Measurements from ENCODE around the gene ZNF629.

The ZNF629 gene

DNA sequence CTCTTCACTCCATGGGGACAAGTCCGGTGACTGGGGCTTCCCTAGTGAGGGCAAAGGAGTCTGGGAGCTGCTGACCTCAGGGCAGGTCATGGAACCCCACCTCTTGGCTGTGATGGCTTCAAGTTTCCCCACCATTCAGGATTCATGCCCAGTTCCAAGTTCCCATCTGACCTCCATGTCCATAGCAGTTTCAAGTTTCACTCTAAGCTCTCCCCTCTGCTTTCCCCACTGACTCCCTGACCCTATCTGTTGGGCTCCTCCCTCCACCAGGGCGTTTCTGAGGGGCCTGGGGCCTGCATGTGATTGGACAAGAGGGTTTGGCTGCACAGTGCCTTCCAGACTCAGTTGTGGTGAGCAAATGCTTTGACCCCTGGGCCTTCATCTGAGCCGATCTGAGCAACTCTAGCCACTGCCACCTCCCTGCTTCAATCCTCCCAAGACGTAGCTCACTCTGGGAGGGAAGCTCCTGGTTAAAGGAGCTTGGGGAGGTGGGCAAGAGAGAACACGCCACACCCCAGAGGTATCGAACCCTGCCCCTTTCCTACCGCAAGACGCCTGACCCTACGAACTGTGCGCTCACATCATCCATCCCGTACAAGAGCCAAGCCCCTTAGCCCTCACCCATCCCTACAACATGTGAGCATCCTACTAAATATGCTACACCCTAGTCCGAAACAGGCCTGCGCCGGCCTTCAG lies 8.3 kb downstream of the ZNF629 start:
- no peak overlapping the region for H3K4me3 ChIP-seq (ENCODE audit: low read length)
- DNase-seq (ENCODE audit: low read depth): no peak
- TF ChIP-seq, protein P1, sequence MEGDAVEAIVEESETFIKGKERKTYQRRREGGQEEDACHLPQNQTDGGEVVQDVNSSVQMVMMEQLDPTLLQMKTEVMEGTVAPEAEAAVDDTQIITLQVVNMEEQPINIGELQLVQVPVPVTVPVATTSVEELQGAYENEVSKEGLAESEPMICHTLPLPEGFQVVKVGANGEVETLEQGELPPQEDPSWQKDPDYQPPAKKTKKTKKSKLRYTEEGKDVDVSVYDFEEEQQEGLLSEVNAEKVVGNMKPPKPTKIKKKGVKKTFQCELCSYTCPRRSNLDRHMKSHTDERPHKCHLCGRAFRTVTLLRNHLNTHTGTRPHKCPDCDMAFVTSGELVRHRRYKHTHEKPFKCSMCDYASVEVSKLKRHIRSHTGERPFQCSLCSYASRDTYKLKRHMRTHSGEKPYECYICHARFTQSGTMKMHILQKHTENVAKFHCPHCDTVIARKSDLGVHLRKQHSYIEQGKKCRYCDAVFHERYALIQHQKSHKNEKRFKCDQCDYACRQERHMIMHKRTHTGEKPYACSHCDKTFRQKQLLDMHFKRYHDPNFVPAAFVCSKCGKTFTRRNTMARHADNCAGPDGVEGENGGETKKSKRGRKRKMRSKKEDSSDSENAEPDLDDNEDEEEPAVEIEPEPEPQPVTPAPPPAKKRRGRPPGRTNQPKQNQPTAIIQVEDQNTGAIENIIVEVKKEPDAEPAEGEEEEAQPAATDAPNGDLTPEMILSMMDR (conservative IDR thresholded peaks at IDR 0.05; ENCODE audit: low read depth, low read length): no peak

DNA sequence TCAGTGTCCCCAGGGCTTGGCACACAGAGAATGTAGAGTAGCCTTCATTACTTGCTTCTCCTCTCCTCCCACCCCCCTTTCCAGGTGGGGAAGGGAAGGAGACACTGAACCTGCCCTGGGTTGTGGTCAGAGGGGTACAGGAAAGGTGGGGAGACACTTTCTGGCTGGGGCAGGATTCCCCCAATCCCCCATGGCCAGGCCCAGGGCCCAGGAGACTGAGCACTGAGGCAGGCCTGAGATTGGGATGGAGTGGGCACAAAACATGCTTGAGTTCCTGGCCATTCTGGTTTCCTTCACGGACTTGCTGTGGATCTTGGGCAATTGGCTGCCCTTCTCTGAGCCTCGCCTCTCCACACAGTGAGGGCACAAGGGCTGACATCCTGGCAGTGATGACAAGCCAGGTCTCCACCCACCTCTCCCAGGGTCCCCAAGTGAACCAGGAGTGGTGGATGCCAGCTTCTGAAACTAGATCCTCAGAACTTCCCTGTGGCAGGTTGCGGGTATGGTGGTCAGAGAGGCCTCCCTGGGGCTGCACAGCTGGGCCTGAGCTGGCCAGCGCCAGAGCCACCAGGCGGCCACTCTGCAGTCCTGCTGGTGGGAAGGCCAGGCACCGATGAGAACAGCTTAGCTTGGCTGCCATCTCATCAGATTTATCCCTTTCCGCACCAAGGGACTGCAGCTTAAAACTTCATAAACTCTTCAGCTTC lies 9.3 kb downstream of the ZNF629 start:
- TF ChIP-seq, protein P1 (conservative IDR thresholded peaks at IDR 0.05; ENCODE audit: low read depth, low read length): peak; percentile 48
- no peak overlapping the region for H3K4me3 ChIP-seq (ENCODE audit: low read length)
- no peak for DNase-seq (ENCODE audit: low read depth)

DNA sequence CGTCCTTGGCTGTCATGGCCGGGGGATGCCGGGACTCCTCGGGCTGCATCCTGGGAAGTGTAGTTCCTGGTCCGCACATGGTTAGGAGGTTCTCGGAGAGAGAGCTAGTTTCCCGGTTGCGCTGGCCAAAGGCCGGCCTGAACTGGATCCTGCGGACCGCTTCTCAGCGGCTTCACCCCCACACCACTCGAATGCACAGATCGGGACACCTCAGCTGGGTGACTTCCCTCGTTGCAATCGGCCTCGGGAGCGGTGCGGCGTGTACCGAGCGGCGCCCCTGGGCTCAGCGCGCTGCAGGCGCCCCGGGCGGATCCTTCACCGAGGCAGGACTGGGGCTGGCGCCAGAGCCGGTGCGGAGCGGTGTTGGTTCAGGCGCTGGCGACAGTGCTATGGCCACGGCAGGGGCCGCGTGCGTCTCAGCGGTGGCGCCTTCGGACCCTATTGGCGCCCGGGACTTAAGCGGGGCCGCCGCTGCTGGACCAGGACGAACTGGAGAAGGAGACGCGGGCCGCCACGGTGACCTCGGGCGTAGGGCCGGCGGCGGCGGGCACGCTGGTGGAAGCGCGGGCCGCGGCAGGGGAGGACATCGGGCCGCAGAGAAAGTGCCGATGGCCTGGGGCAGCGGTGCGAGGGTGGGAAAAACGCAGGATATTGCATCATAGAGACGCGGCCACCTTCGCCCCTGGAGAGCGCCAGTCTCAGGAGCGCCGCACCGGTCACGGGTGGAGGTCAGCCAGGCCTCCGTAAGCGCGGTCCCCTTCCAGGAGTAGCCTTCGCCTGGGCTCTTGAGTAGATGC lies 11.4 kb downstream of the ZNF629 start:
- DNase-seq (ENCODE audit: low read depth): no peak
- H3K4me3 ChIP-seq (ENCODE audit: low read length): peak overlapping the region; percentile 69
- TF ChIP-seq, protein P1 (conservative IDR thresholded peaks at IDR 0.05; ENCODE audit: low read depth, low read length): no peak

DNA sequence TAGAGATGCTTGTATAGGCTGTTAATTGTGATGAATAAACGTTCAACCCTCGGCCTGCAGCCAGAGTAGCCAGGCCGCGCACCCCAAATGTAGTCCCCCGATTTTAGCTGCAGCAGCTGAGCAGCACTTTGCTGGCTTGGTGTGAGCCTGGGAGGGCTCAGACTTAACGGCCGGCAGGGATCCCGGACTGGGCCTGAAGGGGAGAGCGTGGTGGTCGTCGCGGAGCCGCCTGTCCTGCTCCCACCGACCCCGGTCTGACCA lies 11.9 kb downstream of the ZNF629 start:
- peak overlapping the region; percentile 69 for H3K4me3 ChIP-seq (ENCODE audit: low read length)
- TF ChIP-seq, protein P1 (conservative IDR thresholded peaks at IDR 0.05; ENCODE audit: low read depth, low read length): no peak
- DNase-seq (ENCODE audit: low read depth): no peak

DNA sequence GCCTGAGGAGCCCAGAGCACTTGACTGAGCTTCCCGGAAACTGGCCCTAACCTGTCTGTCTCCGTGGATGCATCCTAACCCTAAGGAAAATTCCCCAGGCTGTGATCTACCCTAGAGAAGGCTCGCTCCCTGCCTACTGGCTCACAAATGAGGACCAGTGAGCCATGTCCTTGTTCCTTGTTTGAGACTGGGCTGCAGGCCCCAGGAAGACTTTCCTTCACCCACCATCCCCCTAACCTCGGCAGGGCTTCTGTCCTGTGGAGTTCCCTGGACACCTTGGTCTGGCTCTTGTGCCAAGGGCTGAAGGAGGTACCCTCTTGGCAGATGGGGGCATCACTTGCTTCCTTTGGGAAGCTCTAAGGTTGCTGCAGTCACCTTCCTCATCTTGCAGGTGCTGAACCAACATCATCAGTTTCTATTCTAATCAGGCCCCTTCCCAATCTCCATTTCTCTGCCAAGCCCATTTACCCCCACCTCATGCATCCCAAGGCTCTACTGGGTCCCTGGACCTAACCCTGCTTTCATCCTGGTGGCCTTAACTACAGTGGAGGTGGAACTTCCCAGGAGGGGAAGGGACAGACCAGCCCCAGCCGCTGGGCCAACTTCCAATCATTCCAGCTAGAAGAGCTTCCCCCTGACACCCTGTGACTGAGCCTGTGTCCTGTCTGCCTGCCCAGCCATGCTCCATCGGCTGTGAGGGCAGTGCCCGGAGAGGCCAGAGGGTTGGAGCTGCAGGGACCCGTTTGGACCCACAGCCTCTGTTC lies 12.5 kb downstream of the ZNF629 start:
- no peak overlapping the region for H3K4me3 ChIP-seq (ENCODE audit: low read length)
- DNase-seq (ENCODE audit: low read depth): no peak
- TF ChIP-seq, protein P1 (conservative IDR thresholded peaks at IDR 0.05; ENCODE audit: low read depth, low read length): no peak

DNA sequence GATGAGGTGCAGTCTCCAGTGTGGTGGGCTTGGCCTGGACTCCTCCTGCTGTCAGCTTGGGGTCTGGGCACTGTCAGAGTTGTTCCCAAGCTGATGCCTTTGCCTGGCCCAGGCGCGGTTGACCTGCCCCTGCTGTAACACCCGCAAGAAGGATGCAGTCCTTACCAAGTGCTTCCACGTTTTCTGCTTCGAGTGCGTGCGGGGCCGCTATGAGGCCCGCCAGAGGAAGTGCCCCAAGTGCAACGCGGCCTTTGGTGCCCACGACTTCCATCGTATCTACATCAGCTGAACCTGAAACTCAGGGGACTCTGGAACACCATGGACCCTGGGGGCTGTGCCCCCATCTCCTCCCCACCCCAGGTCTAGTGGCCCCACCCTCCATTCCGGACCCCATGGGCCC lies 13.2 kb downstream of the ZNF629 start:
- no peak for DNase-seq (ENCODE audit: low read depth)
- TF ChIP-seq, protein P1 (conservative IDR thresholded peaks at IDR 0.05; ENCODE audit: low read depth, low read length): no peak
- H3K4me3 ChIP-seq (ENCODE audit: low read length): no peak overlapping the region
